ENCODE measurements around the gene RPN2.

The RPN2 gene

DNA sequence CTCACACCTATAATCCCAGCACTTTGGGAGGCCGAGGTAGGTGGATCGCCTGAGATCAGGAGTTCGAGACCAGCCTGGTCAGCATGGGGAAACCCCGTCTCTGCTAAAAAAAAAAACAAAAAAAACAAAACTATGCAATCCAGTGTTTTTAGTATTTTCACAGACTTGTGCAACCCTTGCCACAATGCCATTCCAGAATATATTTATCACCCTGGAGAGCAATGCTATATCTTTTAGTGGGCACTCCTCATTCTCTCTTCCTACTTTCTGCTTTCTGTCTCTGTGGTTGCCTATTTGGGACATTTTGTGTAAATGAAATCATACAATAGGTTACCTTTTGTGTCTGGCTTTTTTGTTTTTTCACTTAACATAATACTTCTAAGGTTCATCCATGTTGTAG, 39.3 kb downstream of the RPN2 start:
- Histone ChIP-seq H3K9ac (ENCODE audit: low read depth, low read length) (no peak overlapping the region), H3K36me3 (ENCODE audit: insufficient read depth, low read length) (peaks cover 14% of the 10 kb centered on the region), H3K9me3 (ENCODE audit: control insufficient read depth, insufficient read depth, low read length) (no peaks in the 10 kb centered on the region), H3K4me1 (ENCODE audit: insufficient read depth, low read length) (peaks cover 7% of the 10 kb centered on the region; the same call in 1 of the 2 replicates)

DNA sequence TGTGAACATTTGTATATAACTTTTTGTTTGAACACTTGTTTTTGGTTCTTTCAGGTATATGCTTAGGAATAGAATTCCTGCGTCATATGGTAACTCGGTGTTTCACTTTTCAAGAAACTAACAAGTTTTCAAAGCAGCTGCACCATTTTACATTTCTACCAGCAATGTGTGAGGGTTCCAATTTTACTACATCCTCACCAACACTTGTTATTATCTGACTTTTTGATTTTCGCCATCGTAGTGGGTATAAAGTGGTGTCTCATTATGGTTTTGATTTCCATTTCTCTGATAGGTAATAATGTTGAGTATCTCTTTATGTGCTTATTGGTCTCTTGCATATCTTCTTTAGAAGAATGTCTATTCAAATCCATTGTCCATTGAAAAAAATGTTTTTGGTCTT, 39.8 kb downstream of the RPN2 start:
- H3K4me1 ChIP-seq (ENCODE audit: insufficient read depth, low read length) = peaks cover 7% of the 10 kb centered on the region; the same call in 1 of the 2 replicates
- peaks cover 16% of the 10 kb centered on the region for H3K36me3 ChIP-seq (ENCODE audit: insufficient read depth, low read length)
- H3K9ac ChIP-seq (ENCODE audit: low read depth, low read length) = no peak overlapping the region
- no peaks in the 10 kb centered on the region for H3K9me3 ChIP-seq (ENCODE audit: control insufficient read depth, insufficient read depth, low read length)

DNA sequence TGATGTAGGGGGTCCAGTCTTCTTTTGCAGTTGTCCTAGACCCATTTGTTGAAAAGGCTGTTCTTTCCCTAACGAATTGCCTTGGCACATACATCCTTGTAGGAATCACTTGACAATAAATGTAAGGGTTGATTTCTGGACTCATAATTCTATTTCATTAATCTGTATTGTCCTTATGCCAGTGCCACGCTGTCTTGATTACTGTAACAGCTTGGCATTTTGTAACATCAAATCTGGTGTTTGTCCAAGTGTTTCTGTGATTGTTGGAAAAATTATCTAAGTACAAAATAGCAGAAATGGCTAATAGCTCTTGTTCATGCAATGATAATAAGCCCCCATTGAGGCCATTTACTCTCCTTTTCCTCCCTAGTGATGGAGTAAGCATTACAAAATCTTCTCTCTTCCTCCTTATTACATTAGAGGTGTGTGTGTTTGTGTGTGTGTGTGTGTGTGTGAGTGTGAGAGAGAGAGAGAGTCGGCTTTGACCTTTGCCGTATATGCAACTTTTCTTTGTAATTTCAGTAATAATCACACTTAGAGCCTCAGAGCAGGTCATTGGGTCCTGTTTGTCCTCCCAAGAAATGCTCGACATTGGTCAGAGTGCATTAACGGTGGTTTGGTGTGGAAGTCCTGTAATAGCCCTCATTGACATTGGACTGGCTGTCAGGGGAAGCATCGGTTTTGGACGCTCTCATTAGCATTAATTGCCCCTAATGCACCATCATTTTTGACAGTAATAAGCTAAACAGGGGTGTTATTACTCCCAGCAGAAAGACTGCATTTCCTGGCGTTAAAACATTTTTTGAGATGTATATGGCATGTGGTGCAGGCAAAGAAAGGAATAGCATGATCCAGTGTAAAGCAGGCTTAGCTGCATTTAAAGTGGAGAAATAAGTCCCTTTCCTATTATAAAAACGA, 40.9 kb downstream of the RPN2 start:
- Histone ChIP-seq H3K36me3 (ENCODE audit: insufficient read depth, low read length) (peaks cover 17% of the 10 kb centered on the region), H3K9ac (ENCODE audit: low read depth, low read length) (no peak overlapping the region), H3K9me3 (ENCODE audit: control insufficient read depth, insufficient read depth, low read length) (no peaks in the 10 kb centered on the region), H3K4me1 (ENCODE audit: insufficient read depth, low read length) (peaks cover 7% of the 10 kb centered on the region; the same call in 1 of the 2 replicates)

DNA sequence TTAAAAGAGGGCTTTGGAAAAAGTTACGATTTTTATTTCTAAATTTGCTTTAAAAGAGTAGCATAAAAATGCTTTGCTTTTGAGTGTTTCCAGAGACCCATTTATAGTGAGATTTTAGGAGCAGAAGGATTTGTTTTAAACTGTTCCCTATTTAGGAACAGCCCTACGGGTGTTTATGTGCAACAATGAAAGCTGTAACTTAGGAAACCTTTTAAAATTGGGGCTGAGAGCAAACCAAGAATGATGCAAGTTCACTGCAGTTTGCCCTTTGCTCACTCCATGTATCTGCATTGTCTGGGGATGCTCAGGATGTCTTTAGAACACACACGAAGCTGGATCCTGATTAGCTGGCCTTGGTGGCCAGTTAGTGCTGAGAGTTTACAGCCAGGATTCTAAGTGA, 41.6 kb downstream of the RPN2 start:
- Histone ChIP-seq H3K36me3 (ENCODE audit: insufficient read depth, low read length) (peaks cover 23% of the 10 kb centered on the region), H3K4me1 (ENCODE audit: insufficient read depth, low read length) (peaks cover 7% of the 10 kb centered on the region; the same call in 1 of the 2 replicates), H3K9ac (ENCODE audit: low read depth, low read length) (no peak overlapping the region), H3K9me3 (ENCODE audit: control insufficient read depth, insufficient read depth, low read length) (no peaks in the 10 kb centered on the region)

DNA sequence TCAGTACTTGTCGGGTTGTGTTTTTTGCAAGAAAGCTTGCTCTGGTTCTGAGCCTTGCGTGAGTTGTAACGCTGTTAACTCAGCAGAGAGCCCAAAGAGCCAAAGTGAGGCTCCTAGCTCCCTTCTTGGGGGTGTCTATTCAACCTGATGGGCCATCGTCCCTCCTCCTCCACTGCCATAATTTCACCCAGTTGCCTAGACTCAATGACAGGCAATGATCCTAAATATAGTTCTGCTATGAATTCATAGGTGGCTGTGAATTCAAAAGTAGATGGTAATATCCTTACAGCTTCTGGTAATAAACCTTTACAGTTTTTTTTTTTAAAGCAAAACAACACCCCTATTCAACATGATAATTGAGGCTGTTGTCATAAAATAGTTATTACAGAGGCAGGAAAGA, 43.0 kb downstream of the RPN2 start:
- Histone ChIP-seq H3K36me3 (ENCODE audit: insufficient read depth, low read length) (peaks cover 25% of the 10 kb centered on the region), H3K9ac (ENCODE audit: low read depth, low read length) (no peak overlapping the region), H3K4me1 (ENCODE audit: insufficient read depth, low read length) (peaks cover 7% of the 10 kb centered on the region; the same call in 1 of the 2 replicates), H3K9me3 (ENCODE audit: control insufficient read depth, insufficient read depth, low read length) (no peaks in the 10 kb centered on the region)

DNA sequence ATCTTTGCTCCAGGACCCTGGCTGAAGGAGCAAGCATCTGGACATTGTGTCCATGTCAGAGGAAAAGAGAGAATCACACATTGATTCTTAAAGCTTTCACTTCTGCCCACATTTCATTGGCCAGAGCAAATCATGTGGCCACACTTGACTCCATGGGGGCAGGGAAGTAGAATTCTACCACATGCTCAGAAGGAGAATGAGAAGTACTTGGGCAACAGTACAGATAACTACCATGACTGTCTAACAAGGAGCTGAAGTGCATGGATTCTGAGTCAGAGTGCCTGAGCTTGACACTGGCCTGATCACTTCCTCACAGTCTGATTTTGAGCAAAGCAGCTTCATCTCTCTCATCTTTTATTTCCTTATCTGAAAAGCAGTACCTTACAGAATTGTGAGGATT, 43.9 kb downstream of the RPN2 start:
- Histone ChIP-seq H3K9ac (ENCODE audit: low read depth, low read length) (no peak overlapping the region), H3K36me3 (ENCODE audit: insufficient read depth, low read length) (peaks cover 31% of the 10 kb centered on the region), H3K9me3 (ENCODE audit: control insufficient read depth, insufficient read depth, low read length) (no peaks in the 10 kb centered on the region), H3K4me1 (ENCODE audit: insufficient read depth, low read length) (peaks cover 7% of the 10 kb centered on the region; the same call in 1 of the 2 replicates)

DNA sequence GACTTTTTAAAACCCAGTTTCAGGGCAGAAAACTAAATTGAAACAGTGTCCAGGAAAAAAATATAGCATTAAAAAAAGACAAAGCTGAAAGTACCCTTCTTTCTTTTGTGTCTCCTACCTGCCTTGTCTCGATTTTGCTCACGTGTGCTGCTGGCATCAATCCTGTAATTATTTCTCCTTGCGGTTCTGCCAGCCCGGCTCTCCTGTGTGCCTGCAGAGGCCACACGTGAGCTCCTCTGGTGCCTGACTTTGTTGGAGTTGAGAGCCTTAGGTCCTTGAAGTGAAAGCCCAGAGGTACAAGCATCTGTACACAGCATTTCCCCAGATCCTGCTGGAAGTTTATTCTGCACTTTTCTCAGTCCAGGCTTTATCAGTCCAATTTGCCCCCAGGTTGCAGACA, 46.0 kb downstream of the RPN2 start:
- Histone ChIP-seq H3K4me1 (ENCODE audit: insufficient read depth, low read length) (peaks cover 20% of the 10 kb centered on the region), H3K9me3 (ENCODE audit: control insufficient read depth, insufficient read depth, low read length) (no peaks in the 10 kb centered on the region), H3K36me3 (ENCODE audit: insufficient read depth, low read length) (peaks cover 41% of the 10 kb centered on the region), H3K9ac (ENCODE audit: low read depth, low read length) (no peak overlapping the region)

DNA sequence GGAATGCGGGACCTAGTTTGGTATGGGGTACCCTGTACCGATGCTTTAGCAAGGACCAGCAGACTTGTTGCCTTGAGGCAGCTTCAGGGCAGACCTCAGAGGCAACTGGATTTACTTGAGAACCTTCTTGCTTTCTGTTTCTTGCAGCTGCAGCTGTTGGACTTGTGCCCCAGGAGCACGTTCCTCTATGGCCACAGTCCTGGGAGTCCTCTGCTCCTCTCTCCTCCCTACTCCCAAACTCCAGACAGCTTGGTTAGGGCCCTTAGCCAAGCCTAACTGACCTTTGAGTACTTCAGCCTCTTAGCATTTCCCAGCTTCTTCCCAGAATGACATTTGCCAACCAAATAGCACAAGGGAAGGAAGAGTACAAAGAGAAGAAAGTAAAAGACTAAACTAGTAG, 47.8 kb downstream of the RPN2 start:
- no peak overlapping the region for H3K9ac ChIP-seq (ENCODE audit: low read depth, low read length)
- peaks cover 55% of the 10 kb centered on the region for H3K36me3 ChIP-seq (ENCODE audit: insufficient read depth, low read length)

DNA sequence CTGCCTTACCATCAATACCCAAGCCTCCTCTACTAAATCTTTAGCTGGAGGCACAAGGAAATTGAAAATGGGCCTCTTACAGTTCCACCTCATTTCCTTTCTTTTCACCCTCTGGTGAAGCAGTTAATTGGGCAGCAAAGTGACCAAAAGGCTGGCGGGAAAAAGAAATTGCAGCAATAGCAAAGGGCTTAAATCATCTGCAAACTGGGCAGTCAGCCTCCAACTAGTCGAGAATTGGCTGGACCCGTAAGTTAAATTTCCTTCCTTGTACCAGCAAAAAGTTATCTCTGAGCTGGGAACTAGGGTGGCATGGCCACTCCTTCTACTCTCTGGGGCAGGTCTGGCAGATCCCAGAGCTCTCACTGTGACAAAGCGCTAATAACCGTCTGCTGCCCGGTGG, 49.0 kb downstream of the RPN2 start:
- H3K36me3 ChIP-seq (ENCODE audit: insufficient read depth, low read length) = peaks cover 56% of the 10 kb centered on the region
- no peak overlapping the region for H3K9ac ChIP-seq (ENCODE audit: low read depth, low read length)
- H3K9me3 ChIP-seq (ENCODE audit: control insufficient read depth, insufficient read depth, low read length) = no peaks in the 10 kb centered on the region
- peaks cover 18% of the 10 kb centered on the region for H3K4me1 ChIP-seq (ENCODE audit: insufficient read depth, low read length)

More for the DNA sequence above, 47.8 kb downstream of the RPN2 start:
- no peaks in the 10 kb centered on the region for H3K9me3 ChIP-seq (ENCODE audit: control insufficient read depth, insufficient read depth, low read length)
- H3K4me1 ChIP-seq (ENCODE audit: insufficient read depth, low read length) = peaks cover 19% of the 10 kb centered on the region

DNA sequence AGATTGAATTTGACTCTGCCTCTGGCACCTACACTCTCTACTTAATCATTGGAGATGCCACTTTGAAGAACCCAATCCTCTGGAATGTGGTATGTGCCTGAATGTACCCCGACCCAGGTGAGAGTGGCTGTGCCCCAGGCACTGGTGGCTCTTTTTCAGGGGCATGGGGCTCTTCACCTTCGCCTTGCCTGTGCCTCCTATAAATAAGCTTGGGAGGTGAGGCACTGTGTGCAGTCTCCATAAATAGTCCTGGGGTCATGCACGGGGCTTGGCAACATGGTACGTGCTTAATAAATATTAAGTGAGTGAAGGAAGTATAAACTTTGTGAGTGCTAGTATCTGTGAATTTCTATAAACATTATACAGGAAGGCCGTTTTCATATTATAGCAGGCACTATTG, 49.5 kb downstream of the RPN2 start:
- H3K9ac ChIP-seq (ENCODE audit: low read depth, low read length) = no peak overlapping the region
- H3K4me1 ChIP-seq (ENCODE audit: insufficient read depth, low read length) = peaks cover 18% of the 10 kb centered on the region
- H3K36me3 ChIP-seq (ENCODE audit: insufficient read depth, low read length) = peaks cover 55% of the 10 kb centered on the region

DNA sequence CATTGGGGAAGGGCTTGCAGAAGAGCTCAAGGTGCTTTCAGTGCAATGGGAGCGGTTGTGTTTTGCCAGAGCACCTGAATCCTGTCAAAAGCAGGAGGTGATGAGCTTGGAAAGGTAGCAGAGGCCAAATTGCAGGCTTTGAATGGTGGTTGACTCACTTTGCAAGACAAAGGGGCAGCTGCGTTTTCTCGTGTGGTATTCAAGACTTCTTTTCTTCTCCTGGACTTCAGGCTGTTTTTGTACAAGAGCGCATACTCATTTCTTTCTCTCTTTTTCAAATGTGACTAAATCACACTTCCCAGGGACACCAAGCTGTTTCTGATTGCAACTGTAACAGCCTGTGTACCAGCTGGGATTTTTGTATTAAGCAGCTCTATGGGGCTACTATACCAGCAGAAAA, 50.2 kb downstream of the RPN2 start:
- Histone ChIP-seq H3K9me3 (ENCODE audit: control insufficient read depth, insufficient read depth, low read length) (no peaks in the 10 kb centered on the region), H3K4me1 (ENCODE audit: insufficient read depth, low read length) (peaks cover 18% of the 10 kb centered on the region), H3K36me3 (ENCODE audit: insufficient read depth, low read length) (peaks cover 58% of the 10 kb centered on the region), H3K9ac (ENCODE audit: low read depth, low read length) (no peak overlapping the region)

More for the DNA sequence above, 49.5 kb downstream of the RPN2 start:
- no peaks in the 10 kb centered on the region for H3K9me3 ChIP-seq (ENCODE audit: control insufficient read depth, insufficient read depth, low read length)

DNA sequence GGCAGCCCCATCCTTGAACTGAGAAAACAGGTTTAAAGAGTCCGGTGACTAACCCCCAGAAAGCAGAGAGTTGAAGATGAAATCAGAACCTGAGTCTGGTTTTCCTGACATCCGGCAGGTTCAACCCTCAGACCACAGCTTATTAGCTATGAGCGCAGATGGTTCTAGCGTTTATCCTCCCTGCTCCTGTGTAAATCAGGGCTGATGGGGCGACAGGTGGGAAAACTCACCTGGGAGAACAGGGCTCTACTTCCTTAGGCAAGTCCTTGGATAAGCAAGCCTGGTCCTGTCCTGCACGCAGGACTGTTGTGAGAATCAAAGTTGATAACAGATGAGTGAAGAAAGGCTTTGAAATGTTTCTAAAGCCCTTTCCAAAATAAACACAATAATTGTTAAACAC, 51.1 kb downstream of the RPN2 start:
- no peak overlapping the region for H3K9ac ChIP-seq (ENCODE audit: low read depth, low read length)

DNA sequence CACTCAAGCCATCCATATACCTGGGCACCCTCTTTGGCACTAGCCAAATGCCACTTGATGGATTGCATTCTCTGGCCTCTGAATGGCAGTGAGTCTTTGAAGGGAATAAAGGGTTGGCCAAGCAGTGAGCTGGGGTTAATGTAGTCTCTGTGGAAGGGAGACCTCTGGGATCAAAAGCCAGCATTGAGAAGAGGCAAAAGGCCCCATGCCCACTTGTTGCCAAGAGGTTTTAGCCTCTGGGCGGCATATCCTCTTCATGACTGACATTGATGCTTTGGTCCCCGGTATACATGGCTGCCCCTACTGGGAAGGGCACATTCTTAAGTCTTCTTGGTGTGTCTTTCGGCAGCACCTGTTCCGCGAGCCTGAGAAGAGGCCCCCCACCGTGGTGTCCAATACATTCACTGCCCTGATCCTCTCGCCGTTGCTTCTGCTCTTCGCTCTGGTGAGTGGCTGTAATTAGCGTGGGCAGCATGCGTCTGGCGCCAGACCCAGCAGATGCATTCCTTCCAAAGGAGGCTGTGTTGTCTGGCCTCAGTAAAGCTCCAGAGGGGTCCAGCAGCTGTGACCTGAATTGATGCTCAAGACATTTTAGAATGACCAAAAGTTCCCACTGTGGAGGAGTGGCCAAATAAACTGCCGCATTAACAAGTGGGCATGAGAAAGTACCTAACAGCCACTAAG, 53.0 kb downstream of the RPN2 start:
- Histone ChIP-seq H3K9ac (ENCODE audit: low read depth, low read length) (no peak overlapping the region), H3K4me1 (ENCODE audit: insufficient read depth, low read length) (peaks cover 18% of the 10 kb centered on the region), H3K9me3 (ENCODE audit: control insufficient read depth, insufficient read depth, low read length) (no peaks in the 10 kb centered on the region), H3K36me3 (ENCODE audit: insufficient read depth, low read length) (peaks cover 68% of the 10 kb centered on the region)

More for the DNA sequence above, 51.1 kb downstream of the RPN2 start:
- Histone ChIP-seq H3K36me3 (ENCODE audit: insufficient read depth, low read length) (peaks cover 62% of the 10 kb centered on the region), H3K4me1 (ENCODE audit: insufficient read depth, low read length) (peaks cover 18% of the 10 kb centered on the region), H3K9me3 (ENCODE audit: control insufficient read depth, insufficient read depth, low read length) (no peaks in the 10 kb centered on the region)

DNA sequence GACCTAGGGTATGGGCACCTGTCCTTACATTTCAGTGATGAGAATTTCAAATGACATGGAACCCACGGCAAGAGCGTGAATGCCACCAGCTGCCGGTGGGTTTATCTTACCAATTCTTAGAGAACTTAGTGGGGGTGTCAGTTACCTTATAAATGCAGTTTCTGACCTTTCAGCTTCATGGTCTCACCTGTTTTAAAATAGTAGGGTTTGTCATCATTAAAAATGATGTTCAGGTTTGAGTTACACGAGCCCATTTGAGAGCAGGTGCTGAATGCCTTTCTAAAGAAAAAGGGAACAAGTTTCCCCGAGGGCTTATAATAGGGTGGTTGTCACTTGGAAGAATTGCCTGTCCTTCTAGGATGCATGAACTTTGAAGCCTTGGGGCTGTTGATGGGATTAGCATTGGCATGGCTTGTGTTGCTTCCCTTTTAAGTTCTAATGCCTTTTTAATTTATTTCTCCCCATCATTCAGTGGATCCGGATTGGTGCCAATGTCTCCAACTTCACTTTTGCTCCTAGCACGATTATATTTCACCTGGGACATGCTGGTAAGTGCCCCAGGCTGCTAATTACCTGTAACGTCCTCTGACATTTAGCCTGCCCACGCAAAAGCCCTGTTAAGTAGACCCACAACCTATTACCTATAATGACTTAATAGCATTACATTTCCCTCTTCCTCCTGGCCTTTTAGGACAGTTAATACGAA, 54.6 kb downstream of the RPN2 start:
- Histone ChIP-seq H3K9me3 (ENCODE audit: control insufficient read depth, insufficient read depth, low read length) (no peaks in the 10 kb centered on the region), H3K9ac (ENCODE audit: low read depth, low read length) (no peak overlapping the region), H3K36me3 (ENCODE audit: insufficient read depth, low read length) (peaks cover 61% of the 10 kb centered on the region), H3K4me1 (ENCODE audit: insufficient read depth, low read length) (peaks cover 18% of the 10 kb centered on the region)
